ENCODE results near the gene FOXP1.
A peak's percentile ranks its signal among the peaks of the same experiment; 100 is the strongest.

Gene FOXP1

DNA sequence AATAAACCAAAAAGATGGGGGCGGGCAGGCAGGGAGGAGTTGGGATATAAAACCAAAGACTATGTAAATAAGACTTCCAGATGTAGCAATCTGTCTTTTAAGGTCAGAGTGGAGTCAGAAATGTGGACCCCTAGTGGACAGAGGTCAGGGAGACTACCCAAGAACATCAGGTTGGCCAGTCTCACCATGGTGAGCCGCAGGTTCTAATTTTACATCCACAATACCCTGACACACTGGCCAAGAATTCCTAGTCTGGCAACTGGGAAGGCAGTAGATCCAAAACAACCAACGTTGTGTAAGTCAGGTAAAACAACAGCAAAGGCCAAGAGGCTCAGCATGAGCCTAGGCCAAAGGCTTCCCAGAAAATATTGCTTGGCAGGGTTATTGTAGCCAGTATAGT is 203.4 kb downstream of the FOXP1 start:
- Mint-ChIP-seq H3K36me3 (ENCODE audit: insufficient read depth) (no peaks in the 10 kb centered on the region), H3K4me3 (no peak overlapping the region), H3K27me3 (no peaks in the 10 kb centered on the region), H3K9me3 (no peaks in the 10 kb centered on the region), H3K4me1 (ENCODE audit: low read depth in 2 of 2) (peaks cover 14 to 24% of the 10 kb centered on the region in 2 donors), H3K27ac (no peak overlapping the region)
- no peak for DNase-seq
- no peak for ATAC-seq (replicated peaks)

DNA sequence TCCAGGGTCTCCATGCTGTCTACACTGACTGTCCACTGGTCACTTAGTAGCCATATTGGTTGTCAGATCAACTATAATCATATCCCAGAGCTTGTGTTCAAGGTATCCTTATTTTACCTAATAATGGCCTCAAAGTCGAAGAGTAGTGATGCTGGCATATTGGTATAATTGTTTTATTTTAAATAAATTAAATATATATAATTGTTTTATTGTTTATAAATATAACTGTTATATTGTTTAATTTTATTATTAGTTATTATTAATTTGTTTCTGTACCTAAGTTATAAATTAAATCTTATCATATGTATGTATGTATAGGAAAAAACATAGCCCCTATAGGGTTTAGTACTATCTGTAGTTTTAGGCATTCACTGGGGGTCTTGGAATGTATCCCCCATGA is 205.0 kb downstream of the FOXP1 start:
- DNase-seq (no peak), ATAC-seq (replicated peaks) (no peak)
- Mint-ChIP-seq H3K4me1 (ENCODE audit: low read depth in 2 of 2) (peaks cover 5 to 12% of the 10 kb centered on the region in 2 donors), H3K4me3 (no peak overlapping the region), H3K27ac (no peak overlapping the region), H3K9me3 (no peaks in the 10 kb centered on the region), H3K27me3 (no peaks in the 10 kb centered on the region), H3K36me3 (ENCODE audit: insufficient read depth) (no peaks in the 10 kb centered on the region)

DNA sequence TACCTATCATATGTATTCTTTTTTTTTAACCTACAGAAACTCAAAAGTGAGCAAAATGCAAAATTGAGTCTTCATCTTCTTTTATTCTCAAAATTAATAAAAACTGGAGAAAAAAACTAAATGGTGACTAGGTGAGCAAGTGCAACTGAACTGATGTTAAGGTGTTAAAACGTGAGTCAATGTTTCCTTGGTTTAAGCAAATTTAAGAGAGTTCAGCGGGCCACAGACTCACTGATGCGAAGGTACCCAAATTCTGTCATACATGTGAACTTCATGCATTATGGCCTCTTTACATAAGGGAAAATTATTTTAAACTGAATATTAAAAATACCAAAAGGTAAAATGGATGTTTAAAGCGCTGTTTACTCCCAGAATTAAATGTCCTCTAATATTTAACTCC is 206.6 kb downstream of the FOXP1 start:
- peaks cover 4 to 6% of the 10 kb centered on the region in 2 donors for H3K4me1 Mint-ChIP-seq (ENCODE audit: low read depth in 2 of 2)
- no peaks in the 10 kb centered on the region for H3K9me3 Mint-ChIP-seq
- H3K27me3 Mint-ChIP-seq = no peaks in the 10 kb centered on the region
- ATAC-seq (replicated peaks) (no peak), DNase-seq (no peak)
- H3K4me3 Mint-ChIP-seq = no peak overlapping the region
- H3K36me3 Mint-ChIP-seq (ENCODE audit: insufficient read depth) = no peaks in the 10 kb centered on the region
- H3K27ac Mint-ChIP-seq = no peak overlapping the region

DNA sequence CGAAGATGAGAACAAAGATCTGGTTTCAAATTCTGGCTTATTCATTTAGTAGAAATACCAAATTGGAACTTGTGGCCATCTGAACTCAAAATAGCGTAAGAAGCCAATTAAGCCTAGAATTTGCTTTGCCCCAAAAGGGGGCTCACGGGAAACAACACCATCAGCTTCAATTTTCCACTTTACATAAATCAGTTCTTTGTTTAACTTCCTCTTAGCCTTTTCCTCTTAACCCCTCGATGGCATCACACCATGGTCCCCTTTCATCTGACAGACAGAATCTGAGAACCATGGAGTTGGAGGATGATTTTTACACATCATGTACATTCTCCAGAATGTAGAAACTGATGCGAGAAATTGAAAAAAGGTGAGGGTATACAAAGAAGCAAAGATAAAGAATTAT is 207.0 kb downstream of the FOXP1 start:
- no peak overlapping the region for H3K4me3 Mint-ChIP-seq
- no peaks in the 10 kb centered on the region for H3K9me3 Mint-ChIP-seq
- H3K4me1 Mint-ChIP-seq (ENCODE audit: low read depth in 2 of 2) = peaks cover 4 to 6% of the 10 kb centered on the region in 2 donors
- no peaks in the 10 kb centered on the region for H3K27me3 Mint-ChIP-seq
- no peaks in the 10 kb centered on the region for H3K36me3 Mint-ChIP-seq (ENCODE audit: insufficient read depth)
- H3K27ac Mint-ChIP-seq = no peak overlapping the region
- no peak for ATAC-seq (replicated peaks)
- no peak for DNase-seq

DNA sequence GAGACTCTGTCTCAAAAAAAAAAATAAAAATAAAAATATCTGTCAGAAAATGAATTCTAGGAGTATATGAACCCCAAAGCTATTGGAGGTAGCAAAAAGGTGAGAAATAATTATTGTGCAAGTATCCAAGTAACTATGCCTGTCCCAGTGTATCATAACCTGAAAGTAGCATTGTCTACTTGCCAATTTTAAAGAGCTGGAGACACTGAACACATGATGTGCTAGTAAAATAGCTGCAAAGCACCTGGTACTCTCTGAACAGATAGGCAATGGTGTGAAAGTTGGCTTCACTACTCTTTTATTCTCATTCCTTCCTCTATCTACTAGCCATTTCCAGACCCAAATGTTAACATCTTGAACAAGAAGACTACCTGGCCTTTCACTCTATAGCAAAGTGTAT is 208.9 kb downstream of the FOXP1 start:
- H3K4me3 Mint-ChIP-seq = no peak overlapping the region
- H3K9me3 Mint-ChIP-seq = no peaks in the 10 kb centered on the region
- ATAC-seq (replicated peaks) (no peak), DNase-seq (no peak)
- no peak overlapping the region for H3K27ac Mint-ChIP-seq
- peaks cover 10 to 12% of the 10 kb centered on the region in 2 donors for H3K4me1 Mint-ChIP-seq (ENCODE audit: low read depth in 2 of 2)
- peaks cover 3% of the 10 kb centered on the region for H3K36me3 Mint-ChIP-seq (ENCODE audit: insufficient read depth)
- no peaks in the 10 kb centered on the region for H3K27me3 Mint-ChIP-seq

DNA sequence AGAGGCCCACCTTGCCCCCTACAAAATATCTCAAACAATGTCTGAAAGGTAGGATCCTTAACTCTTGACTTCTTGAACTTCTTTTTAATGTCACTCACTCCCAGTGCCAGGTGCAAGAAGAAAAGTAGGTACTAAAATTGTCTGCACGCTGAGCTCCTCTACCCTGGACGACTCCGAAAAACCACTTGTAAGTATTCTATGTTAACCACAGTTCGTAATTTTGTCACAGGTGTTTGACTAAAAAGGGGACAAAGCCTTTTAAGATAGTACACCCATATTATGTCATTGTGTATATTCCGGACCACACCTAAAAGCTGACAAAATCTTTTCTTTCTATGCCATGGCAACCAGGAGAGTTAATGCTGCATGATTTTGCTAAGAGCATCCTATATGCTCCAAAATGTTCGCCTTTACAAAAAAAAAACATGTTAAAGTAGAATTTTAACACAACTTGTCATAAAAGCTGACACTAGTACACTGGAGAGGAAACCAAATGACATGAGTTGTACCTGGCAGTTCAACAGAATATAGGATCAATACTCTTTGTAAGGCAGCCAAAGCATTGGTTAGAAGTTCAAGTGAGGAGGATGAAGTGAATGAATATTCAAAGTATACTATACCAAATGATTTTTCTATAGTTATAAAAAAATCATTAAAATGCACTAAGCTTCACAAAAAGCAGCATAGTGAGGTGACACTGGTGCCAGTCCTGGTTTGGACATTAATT is 210.5 kb downstream of the FOXP1 start:
- Mint-ChIP-seq H3K9me3 (no peaks in the 10 kb centered on the region), H3K36me3 (ENCODE audit: insufficient read depth) (peaks cover 3% of the 10 kb centered on the region), H3K4me1 (ENCODE audit: low read depth in 2 of 2) (peaks cover 11 to 12% of the 10 kb centered on the region in 2 donors), H3K27ac (peak overlapping the region in 1 of 2 donors; percentile 87), H3K27me3 (no peaks in the 10 kb centered on the region), H3K4me3 (no peak overlapping the region)
- DNase-seq = no peak
- ATAC-seq (replicated peaks) = peak; percentile 61

DNA sequence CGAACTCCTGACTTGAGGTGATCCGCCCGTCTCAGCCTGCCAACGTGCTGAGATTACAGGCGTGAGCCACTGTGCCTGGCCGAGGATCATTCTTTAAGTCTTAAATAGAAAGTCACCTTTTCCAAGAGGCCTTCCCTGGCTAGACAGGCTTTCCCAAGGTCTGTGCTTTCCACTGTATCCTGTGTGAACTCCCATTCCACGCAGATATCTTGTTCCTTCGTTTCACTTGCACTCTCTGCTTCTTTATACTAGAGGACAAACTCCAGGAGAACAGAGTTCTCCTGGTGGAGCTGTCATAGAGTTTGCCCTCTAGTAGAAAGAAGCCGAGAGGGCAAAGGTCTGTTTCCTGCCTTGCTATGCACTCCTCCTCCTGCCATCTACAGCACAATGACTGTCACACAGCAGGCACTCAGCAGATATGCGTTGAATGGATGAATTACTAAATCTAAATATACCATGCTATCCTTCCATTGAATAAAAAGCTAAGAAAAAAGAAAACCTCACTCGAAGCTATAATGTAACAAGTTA is 211.2 kb downstream of the FOXP1 start:
- H3K27ac Mint-ChIP-seq = peak overlapping the region in 1 of 2 donors; percentile 87
- H3K9me3 Mint-ChIP-seq = no peaks in the 10 kb centered on the region
- peaks cover 12 to 13% of the 10 kb centered on the region in 2 donors for H3K4me1 Mint-ChIP-seq (ENCODE audit: low read depth in 2 of 2)
- H3K36me3 Mint-ChIP-seq (ENCODE audit: insufficient read depth) = peaks cover 3% of the 10 kb centered on the region
- DNase-seq (no peak), ATAC-seq (replicated peaks) (no peak)
- no peaks in the 10 kb centered on the region for H3K27me3 Mint-ChIP-seq
- no peak overlapping the region for H3K4me3 Mint-ChIP-seq

DNA sequence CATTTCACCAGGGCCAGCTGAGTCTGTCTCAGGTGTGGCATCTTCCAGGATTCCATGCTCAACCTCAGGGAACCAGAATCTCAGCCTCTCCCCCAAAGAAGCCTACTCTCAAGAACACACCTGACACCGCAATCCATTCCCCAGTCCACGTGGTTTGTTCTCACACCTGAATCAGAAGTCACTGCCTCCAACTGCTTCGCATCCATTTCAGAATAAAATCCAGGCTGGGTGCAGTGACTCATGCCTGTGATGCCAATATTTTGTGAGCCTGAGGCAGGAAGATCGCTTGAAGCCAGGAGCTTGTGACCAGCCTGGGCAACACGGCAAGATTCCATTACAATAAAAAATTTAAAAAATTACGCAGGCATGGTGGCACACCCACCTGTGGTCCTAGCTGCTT is 212.2 kb downstream of the FOXP1 start:
- Mint-ChIP-seq H3K36me3 (ENCODE audit: insufficient read depth) (peaks cover 3% of the 10 kb centered on the region), H3K4me1 (ENCODE audit: low read depth in 2 of 2) (peaks cover 15 to 18% of the 10 kb centered on the region in 2 donors), H3K4me3 (no peak overlapping the region), H3K9me3 (no peaks in the 10 kb centered on the region), H3K27me3 (no peaks in the 10 kb centered on the region), H3K27ac (peak overlapping the region in 1 of 2 donors; percentile 29)
- no peak for DNase-seq
- ATAC-seq (replicated peaks) = no peak

DNA sequence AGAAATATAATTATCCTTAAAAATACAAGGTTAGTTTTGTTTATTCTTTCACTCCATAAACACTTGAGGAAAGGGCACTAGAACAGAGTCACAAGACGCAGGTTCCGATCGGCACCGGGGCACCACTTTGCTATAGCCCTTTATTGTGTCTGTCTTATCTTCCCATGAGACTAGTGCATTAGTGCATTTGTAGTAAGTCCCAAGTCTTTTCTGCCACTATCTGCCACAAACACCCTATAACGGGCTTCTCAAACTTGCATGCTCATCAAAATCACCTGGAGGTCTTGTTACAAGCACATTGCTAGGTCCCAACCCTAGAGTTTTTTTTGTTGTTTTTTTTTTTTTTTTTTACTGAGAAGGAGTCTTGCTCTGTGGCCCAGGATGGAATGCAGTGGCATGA is 213.1 kb downstream of the FOXP1 start:
- H3K9me3 Mint-ChIP-seq = no peaks in the 10 kb centered on the region
- DNase-seq (no peak), ATAC-seq (replicated peaks) (no peak)
- no peak overlapping the region for H3K4me3 Mint-ChIP-seq
- no peaks in the 10 kb centered on the region for H3K27me3 Mint-ChIP-seq
- H3K4me1 Mint-ChIP-seq (ENCODE audit: low read depth in 2 of 2) = peaks cover 15 to 25% of the 10 kb centered on the region in 2 donors
- H3K36me3 Mint-ChIP-seq (ENCODE audit: insufficient read depth) = peaks cover 3% of the 10 kb centered on the region
- H3K27ac Mint-ChIP-seq = peak overlapping the region in 1 of 2 donors; percentile 10

DNA sequence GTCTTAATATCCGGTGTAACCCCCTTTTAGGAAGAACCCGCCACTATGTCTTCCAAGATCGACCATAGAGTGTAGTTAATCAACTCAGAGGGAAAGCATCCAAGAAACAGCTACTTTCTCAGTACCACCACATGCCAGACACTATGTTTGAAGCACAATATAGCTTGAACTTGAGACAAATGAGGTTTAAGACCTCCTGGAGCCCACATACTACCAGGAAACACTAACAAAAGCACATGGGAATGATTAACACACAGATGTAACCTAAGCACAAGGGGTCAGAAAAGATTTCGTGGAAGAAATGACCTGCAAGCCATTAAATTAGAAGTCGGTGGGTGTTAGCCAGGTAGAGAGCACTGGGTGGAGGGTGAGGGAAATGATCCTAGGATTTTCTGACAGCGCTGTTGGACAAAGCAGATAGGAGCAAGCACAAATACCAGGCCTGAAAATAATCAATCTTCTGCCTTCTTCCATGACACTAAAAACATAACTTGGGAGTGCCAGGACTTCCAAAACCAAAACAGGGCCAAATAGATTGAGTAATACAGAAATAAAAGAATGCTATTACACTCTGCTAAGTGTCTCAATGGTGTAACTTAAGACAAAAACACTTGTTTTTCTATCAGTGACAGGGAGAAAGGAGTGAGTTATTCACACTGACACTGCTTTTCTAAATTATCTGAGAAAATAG is 213.7 kb downstream of the FOXP1 start:
- Mint-ChIP-seq H3K27ac (peak overlapping the region; percentile 10 to 35), H3K9me3 (no peaks in the 10 kb centered on the region), H3K36me3 (ENCODE audit: insufficient read depth) (peaks cover 3% of the 10 kb centered on the region), H3K27me3 (no peaks in the 10 kb centered on the region), H3K4me1 (ENCODE audit: low read depth in 2 of 2) (peaks cover 15 to 28% of the 10 kb centered on the region in 2 donors), H3K4me3 (no peak overlapping the region)
- ATAC-seq (replicated peaks) = no peak
- no peak for DNase-seq

DNA sequence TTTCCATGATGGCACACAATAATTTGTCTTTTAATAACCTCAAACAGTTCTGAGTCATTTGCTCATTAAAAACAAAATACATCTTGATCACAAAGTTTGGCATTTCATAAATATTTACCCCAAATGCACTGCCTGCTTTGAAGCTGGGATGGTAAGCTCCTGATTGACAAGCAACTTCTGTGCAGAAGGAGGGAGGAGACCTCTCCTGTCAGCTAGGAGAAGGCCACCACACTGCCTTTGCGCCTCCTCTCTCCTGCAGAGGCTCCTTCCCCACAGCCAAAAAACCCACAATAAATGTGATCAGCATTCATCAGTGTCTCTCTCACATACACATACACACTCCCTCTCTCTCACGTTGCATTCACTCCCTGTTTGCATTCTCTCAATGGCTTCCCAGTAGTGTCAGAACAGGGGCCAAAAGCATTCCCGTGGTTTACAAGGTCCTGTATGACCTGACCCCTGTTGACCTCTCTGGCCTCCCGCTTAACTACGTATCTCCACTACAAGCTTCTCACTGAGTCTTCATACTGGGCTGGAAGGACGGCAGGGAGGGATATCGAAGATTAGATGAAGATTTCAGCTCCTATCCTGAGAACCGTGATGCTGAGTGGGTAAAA is 216.4 kb downstream of the FOXP1 start:
- no peak for ATAC-seq (replicated peaks)
- peak overlapping the region in 1 of 2 donors; percentile 1 for H3K27ac Mint-ChIP-seq
- DNase-seq = no peak
- H3K27me3 Mint-ChIP-seq = no peaks in the 10 kb centered on the region
- H3K9me3 Mint-ChIP-seq = no peaks in the 10 kb centered on the region
- peaks cover 13 to 28% of the 10 kb centered on the region in 2 donors for H3K4me1 Mint-ChIP-seq (ENCODE audit: low read depth in 2 of 2)
- H3K4me3 Mint-ChIP-seq = no peak overlapping the region
- H3K36me3 Mint-ChIP-seq (ENCODE audit: insufficient read depth) = peaks cover 3% of the 10 kb centered on the region

DNA sequence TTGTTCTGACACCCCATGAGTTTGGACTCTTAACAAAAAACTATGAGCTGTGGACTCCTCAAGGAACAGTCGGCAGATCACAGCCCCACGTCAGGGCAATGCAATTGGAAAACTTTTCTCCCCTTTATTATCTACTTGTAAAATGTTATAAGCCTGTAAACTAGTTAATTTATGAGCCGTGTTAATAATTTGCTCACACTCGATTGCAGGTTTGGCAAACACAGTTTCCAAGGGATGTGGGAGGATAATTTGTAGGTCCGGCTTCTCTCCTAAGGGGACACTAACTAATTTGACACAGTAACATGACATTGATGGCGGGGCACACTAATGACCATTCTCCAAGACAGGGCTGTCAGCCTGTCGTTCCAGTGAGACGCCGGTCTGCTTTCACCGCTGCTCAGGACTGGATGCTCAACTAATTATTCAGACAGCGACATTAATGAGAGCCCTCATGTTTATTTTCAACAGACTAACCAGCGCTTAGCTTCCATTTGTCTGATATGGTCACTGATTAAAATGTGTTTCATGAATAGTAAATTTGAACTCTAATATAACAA is 222.1 kb downstream of the FOXP1 start:
- H3K27me3 Mint-ChIP-seq = no peaks in the 10 kb centered on the region
- peak overlapping the region; percentile 32 to 65 for H3K27ac Mint-ChIP-seq
- DNase-seq (no peak), ATAC-seq (replicated peaks) (no peak)
- no peaks in the 10 kb centered on the region for H3K9me3 Mint-ChIP-seq
- H3K4me3 Mint-ChIP-seq = no peak overlapping the region
- peaks cover 17 to 42% of the 10 kb centered on the region in 2 donors for H3K4me1 Mint-ChIP-seq (ENCODE audit: low read depth in 2 of 2)
- no peaks in the 10 kb centered on the region for H3K36me3 Mint-ChIP-seq (ENCODE audit: insufficient read depth)

DNA sequence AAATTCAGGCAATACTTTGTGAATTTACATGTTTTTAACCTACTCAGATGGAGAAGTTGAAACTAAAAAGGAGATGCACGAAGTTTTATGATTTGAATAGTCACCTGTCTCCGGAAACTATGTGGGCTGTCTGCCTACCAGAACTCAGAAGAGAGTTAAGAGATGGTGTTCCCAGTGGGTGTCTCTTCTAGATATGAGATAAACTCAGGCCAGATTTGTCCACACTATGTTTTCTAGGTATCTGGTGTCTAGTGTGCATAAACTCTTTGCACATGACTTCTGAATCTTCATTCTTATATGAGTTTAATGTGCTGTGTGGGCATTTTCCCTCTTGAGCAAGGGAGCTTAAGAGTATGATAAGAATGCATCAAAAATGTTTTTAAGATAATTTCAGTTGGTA is 222.8 kb downstream of the FOXP1 start:
- peak overlapping the region in 1 of 2 donors; percentile 56 for H3K4me3 Mint-ChIP-seq
- no peaks in the 10 kb centered on the region for H3K36me3 Mint-ChIP-seq (ENCODE audit: insufficient read depth)
- no peak for DNase-seq
- ATAC-seq (replicated peaks) = peak; percentile 71
- no peaks in the 10 kb centered on the region for H3K9me3 Mint-ChIP-seq
- peak overlapping the region; percentile 32 to 42 for H3K27ac Mint-ChIP-seq
- no peaks in the 10 kb centered on the region for H3K27me3 Mint-ChIP-seq
- peaks cover 19 to 39% of the 10 kb centered on the region in 2 donors for H3K4me1 Mint-ChIP-seq (ENCODE audit: low read depth in 2 of 2)
